HG03039 (cell line): Measurements from ENCODE around the gene PYDC2.
"Not testable (repeated sequence)": the region's sequence is repeated elsewhere in the genome, so short reads cannot be mapped to it uniquely, and the experiment has no call there.

ENCODE experiments used
- ATAC-seq: cut with Tn5 transposase; IDR thresholded peaks from one replicate; pipeline ENCODE4 v1.9.1; 2021; ENCODE audit warnings: mild to moderate bottlenecking, moderate library complexity; ENCODE audit not compliant: unreplicated experiment

PYDC2 gene

GRCh38 chr3:191460360-191460759 is 603 bp upstream of the PYDC2 start:
- no peak for ATAC-seq

- ATAC-seq, result no peak
These were observed 9.1 kb downstream of the PYDC2 start for GRCh38 chr3:191470080-191470479.

GRCh38 chr3:191470545-191470944 is 9.6 kb downstream of the PYDC2 start:
- ATAC-seq, result no peak

GRCh38 chr3:191473661-191474198 is 12.8 kb downstream of the PYDC2 start:
- no peak for ATAC-seq

GRCh38 chr3:191476066-191476772 is 15.3 kb downstream of the PYDC2 start:
- ATAC-seq, result no peak

- not testable (repeated sequence) for ATAC-seq
These were observed 23.0 kb downstream of the PYDC2 start for GRCh38 chr3:191483994-191484393.

GRCh38 chr3:191484461-191484860 is 23.5 kb downstream of the PYDC2 start:
- no peak for ATAC-seq

GRCh38 chr3:191492601-191493000 is 31.6 kb downstream of the PYDC2 start:
- no peak for ATAC-seq

- ATAC-seq, result no peak
These were observed 32.4 kb downstream of the PYDC2 start for GRCh38 chr3:191493336-191493735.

- no peak for ATAC-seq
These were observed 38.5 kb downstream of the PYDC2 start for GRCh38 chr3:191499307-191500080.

GRCh38 chr3:191500892-191501291 is 39.9 kb downstream of the PYDC2 start:
- ATAC-seq, result no peak

- ATAC-seq, result no peak
These were observed 41.6 kb downstream of the PYDC2 start for GRCh38 chr3:191502583-191502982.

- ATAC-seq, result no peak
These were observed 48.1 kb downstream of the PYDC2 start for GRCh38 chr3:191509078-191509477.
